Measurements from ENCODE around the gene SLC26A2.
"Not testable (repeated sequence)": the region's sequence is repeated elsewhere in the genome, so short reads cannot be mapped to it uniquely, and the experiment has no call there.

Gene SLC26A2

DNA sequence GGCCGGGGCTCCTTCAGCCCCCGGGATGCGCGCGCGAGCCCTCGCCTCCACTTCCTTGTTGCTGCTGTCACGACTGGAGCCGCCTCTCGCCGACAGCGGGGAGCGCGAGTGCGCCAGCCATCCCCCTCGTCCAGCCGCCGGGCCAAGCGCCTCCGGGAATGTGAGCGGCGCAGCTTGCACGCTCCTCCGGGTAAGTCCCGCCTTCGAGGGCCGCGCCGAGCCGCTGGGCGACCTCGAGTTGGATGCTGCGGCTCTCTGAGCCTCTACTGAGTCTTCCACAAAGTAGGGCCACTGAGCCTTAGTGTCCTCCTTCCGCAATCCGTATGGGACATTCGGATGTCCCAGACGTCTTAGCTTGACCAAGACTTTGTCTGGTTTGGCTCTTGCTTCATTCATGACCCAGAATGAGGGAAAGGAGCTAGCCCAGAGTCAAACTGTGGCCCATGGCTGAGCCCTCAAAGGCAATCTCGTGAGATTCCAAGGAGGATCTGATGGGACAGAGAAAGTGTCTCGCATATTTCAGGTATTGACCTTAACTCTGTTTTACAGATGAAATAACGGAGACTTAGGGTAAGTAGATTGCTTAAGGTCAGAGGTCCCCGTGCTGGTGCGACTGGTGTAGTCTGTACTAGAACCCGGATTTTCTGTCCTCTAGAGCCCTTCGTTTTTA lies 40.6 kb downstream of the SLC26A2 start:
- no peak for DNase-seq (ENCODE audit: low read depth, low spot score)

DNA sequence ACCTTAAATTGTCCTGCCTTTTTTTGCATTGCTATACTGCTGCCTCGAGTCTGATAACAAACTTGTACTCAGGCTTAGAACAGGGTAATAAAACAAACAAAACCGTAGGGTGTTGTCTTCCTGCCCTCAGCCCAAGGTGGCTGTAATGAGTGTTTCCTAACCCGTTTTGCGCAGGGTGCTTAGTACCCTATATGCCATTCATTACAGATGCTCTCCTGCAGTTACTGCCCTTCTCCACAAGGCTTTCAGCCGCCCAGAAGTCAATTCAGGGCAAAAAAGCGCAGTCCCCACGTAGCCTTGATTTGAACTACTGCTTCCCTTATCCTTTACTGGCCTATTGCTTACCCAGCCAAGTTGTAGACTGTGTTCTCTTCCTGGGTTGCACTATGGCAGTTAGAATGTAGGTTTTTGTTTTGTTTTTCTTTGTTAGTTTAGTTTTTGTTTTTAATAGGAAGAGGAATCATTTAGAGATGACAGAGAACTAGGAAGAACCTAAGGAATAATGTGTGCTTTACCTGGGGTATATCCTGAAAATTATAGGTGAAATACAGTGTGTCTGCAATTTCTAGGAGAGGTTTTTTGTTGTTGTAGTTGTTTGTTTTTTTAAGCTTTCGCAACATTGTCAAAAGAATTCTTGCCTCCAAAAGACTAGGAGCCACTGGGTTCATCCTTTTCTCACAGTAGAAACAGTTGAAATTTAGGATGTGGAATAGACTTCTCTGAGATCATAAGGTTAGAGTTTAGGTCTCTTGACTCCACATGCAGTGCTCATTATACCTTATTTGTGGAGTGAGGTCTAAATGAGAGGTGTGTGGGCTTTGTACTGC lies 41.3 kb downstream of the SLC26A2 start:
- DNase-seq (ENCODE audit: low read depth, low spot score): peak; percentile 15

DNA sequence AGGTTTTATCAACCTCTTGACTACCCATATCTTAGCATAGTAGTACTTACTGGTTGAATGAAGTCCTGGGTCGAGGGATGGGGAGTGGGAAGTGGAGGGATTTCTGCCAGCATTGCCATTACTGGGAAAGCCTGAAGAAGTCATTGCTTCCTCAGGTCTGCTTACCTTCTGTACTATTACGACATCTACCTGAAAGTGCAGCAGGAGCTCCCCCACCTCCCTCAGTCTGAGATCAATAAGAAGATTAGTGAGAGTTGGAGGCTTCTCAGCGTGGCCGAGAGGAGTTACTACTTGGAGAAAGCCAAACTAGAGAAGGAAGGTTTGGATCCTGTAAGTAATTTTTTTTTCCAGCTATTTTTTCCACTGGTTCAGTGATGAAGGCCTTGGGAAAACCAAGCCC lies 45.8 kb downstream of the SLC26A2 start:
- DNase-seq (ENCODE audit: low read depth, low spot score): no peak

DNA sequence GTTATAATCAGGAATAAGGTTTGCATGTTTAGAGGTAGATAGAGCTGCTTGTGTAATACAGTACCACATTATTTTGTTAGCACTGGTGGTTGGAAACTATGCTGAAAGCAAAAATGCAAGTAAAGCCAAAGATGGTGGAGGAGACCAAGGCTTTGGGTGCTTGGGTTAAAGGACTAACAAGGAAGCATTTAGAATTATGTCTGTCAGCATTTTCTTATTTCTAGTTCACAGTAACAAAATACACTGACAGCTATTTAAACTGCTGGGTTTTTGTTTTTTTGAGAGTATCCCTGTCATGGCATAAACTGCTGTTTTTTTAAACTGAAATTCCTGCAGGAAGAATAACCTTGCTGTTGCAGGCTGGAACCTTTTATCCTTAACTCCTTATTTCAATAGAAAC lies 46.5 kb downstream of the SLC26A2 start:
- DNase-seq (ENCODE audit: low read depth, low spot score): no peak

DNA sequence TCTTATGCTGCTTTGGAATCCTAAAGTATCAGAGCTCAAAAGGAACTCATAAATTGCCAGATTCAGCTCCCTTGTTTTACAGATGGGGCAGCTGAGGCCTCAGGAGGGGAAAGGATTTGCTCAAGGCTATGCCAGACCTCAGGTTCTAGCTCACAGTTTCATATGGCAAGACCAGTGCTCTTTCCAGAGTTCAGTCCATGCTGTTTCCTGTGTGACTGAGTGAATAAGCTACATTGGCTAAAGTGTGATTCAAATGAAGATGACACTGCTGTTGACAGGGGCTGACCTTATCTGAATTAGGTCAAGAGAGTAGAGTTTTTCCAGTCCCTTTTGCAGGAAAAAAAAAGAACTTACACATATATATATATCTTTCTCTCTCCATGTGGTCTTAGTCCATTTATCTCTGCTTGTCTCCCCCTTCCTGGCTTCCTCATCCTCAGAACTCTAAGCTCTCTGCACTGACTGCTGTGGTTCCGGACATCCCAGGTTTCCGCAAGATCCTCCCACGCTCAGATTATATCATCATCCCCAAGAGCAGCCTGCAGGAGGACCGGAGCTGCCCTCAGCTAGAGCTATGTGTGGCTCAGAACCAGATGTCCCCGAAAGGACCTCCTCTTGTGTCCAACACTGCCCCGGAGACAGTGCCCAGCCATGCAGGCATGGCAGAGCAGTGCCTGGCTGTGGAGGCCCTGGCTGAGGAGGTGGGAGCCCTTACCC lies 49.3 kb downstream of the SLC26A2 start:
- DNase-seq (ENCODE audit: low read depth, low spot score): no peak

DNA sequence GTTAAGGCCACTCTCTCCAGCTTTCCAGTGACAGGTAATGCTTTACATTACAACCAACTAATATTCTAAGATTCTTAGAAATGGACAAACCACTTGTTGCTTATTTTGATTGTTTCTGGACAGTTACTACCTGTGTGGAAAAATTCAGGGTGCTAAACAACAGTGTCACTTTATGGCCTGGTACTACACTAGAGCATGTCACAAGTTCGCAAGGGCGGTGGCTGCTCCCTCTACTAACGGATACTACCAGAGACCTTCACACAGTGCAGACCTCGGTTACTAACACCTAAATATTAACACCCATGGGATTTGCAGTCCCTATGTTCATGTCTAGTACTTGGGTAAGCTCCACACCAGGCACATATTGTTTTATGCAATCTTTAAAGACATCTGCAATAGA lies 53.4 kb downstream of the SLC26A2 start:
- no peak for DNase-seq (ENCODE audit: low read depth, low spot score)

DNA sequence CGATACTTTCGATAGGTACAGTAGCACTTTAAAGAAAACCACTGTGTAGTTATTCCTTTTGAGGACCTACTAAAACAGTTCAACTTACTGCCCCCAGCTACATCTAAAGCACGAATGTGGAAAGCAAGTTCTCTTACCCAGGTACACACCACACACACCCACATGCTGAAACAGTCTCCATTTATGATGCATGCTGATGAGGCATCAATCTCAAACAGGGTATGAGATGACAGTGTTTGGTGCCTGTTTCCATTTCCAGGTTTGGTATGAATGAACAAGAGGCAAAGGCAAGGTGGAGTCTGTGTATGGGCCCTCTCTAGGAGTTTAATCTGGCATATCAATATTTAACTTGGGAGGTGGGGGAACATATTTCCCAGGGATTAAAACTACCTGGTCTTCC lies 53.9 kb downstream of the SLC26A2 start:
- DNase-seq (ENCODE audit: low read depth, low spot score): no peak

DNA sequence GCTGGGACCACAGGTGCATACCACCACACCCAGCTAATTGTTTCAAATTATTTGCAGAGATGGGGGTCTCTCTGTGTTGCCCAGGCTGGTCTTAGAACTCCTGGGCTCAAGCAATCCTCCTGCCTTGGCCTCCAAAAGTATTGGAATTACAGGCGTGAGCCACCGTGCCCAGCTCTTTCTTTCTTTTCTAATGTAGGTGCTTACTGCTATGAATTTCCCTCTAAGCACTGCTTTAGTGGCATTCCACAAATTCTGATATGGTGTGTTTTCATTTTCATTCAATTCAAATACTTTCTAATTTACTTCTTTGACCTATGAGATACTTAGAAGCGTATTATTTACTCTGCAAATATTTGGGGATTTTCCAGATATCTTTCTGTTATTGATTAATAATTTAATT lies 54.9 kb downstream of the SLC26A2 start:
- no peak for DNase-seq (ENCODE audit: low read depth, low spot score)

DNA sequence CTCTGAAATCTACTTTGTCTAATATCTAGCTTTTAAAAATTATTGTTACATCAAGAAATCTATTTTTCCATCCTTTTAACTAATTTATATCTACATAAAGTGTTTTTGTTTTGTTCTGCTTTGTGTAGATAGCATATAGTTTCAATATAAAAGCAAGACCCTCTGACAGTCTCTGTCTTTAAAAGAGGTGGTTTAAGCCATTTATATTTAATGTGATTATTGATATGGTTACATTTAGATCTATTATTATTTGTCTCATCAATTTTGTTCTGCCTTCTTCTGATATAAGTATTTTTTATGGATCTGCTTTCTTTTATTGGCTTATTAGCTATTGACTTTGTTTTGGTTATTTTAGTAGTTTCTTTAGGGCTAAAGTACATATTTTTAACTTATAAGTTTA lies 56.0 kb downstream of the SLC26A2 start:
- no peak for DNase-seq (ENCODE audit: low read depth, low spot score)

DNA sequence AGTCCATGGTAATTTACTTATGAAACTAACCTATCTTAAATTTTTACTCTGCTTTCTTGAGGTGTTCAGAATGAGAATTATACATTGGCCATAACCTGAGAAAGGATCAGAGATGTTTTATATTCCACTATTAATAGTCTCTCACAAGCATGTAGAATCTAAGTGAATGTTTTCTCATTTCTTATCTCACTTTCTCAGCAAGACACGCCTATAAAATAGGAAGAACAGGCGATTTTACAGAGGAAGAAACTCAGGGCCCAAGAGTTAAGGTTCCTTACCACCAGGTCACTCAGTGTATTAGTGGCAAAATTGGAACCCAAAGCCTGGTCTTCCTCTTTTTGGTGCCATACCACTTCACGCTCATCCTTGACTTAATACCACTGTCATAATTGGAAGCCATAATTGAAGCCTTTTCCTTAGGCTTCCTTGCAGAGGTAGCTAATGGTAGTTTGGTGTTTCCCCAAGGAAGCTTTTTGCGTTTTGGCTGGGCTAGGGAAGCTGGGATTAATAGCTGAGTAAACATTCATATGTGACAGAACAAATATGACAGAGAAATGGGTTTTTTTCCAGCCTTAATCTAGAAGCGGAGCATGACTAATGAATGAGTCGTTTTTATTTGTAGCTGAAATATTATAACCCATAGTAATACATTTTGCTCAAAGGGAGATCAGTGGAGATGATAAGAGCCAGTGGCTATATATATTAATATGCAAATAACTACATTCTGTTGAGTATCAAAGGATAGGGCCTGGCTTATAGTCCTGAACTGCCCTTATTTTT lies 56.9 kb downstream of the SLC26A2 start:
- no peak for DNase-seq (ENCODE audit: low read depth, low spot score)

DNA sequence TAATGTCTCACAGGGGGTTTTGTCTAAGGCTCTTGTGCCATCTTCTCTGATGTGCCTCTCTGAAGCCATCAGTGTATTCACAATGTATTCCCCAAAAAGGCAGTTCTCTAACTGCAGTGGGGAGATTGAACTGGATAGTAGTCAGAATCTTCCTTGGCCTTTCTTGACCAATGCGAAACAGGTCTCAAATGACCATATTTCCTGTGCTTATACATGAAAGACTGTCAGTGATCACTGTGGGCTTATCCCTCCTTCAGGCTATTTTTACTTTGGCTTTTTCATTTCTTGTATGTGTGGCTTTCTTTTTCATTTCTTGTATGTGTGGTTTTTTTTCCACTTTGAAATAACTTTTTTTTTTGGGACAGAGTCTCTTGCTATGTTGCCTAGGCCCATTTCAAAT lies 59.7 kb downstream of the SLC26A2 start:
- DNase-seq (ENCODE audit: low read depth, low spot score): no peak

DNA sequence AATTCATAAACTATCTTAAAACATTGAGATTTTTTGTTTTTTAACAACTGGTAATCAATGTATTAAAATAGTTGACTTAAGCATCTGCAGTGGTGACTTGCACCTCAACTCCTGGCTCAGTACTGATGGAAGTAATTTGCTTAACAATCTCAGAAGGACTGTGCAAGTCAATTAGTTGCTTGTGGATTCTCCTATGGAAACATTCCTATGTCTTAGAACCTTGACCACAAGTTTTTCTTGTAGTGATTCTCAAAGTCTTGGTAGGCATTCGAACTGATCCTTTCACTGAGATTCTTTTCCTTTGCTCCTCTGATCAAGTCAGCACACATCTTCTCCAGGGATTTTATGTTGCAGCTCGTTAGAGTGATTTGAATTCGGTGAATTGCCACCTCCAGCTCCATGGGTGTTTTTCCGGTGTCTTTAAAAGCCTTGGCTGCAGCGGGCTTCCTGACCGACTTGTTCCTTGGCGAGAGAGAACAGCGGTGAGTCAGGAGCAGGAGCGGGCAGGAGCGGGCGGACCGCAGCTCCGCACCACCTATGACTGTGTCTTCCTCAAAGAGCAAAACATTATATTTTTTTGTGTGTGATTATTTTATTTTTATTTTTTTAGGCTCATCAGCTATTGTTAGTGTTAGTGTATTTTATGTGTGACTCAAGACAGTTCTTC lies 61.1 kb downstream of the SLC26A2 start:
- DNase-seq (ENCODE audit: low read depth, low spot score): peak; percentile 52

DNA sequence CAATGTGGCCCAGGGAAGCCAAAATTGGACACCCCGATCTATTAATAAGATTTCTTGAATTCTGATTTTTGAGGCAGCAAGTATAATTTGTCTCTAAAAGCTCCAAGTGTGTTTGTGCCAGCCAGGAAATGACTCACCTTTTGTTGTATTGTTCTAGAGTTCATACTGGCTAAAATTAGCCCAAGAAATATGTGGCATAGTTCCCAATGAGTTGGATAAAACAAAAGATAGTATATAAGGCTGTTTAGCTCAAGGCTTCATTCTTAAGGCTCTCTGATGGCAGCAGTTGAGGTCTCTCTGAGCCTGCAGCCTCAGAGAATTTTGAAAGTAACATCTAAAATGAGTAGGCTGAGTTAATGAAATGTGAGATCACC lies 61.6 kb downstream of the SLC26A2 start:
- no peak for DNase-seq (ENCODE audit: low read depth, low spot score)

DNA sequence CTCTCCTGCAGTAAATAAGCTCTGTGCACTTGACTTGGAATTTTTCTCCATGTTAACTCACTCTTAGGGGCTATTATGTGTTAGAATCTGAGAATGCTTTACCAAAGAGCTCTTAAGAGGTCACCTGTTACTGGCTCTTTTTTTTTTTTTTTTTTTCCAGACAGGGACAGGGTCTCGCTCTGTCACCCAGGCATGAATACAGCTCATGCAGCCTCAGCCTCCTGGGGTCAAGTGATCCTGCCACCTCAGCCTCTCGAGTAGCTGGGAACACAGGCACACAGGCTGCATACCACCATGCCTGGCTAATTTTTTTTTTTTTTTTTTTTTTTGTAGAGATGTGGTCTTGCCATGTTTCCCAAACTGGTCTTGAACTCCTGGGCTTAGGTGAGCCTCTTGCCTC lies 62.1 kb downstream of the SLC26A2 start:
- DNase-seq (ENCODE audit: low read depth, low spot score): no peak

DNA sequence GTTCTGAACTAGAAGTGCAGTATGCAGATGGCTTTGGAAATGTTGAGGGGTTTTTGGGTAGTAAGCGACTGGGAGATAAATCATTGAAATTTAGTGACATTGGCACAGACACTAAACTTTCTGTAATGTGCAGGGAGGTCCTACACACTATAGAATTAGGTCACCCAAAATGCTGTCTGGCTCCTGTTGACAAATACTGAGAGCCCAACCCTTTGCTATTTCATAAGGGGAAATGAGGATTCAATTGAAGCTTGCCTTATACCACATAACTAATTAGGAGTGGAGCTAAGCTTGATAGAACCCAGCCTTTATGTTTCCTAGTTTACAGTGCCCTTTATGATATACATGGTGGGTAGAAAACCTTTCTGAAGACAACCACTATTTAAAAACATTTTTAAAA lies 62.6 kb downstream of the SLC26A2 start:
- DNase-seq (ENCODE audit: low read depth, low spot score): no peak

DNA sequence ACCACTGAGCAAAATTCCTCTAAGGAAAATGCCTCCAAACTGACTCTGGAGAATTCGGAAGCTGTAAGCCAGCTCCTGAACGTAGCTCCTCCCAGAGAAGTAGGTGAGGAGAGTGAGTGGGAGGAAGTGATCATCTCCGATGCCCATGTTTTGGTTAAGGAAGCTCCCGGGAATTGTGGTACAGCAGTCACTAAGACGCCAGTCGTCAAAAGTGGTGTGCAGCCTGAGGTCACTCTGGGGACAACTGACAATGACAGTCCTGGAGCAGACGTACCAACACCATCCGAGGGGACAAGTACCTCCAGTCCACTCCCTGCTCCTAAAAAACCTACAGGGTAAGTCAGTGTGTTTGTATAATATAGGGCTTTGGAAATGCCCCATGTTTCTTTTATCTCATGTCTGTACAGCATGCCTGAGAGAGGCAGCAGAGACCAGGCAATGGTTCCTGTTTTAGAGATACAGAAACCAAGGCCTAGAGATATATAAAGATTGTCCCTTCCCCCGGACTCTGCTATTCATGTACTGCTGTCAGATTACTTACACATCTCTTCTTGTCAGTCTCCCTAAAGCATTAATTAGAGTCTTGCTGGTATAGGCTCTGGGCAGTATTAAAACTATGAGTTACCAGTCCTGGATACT lies 63.9 kb downstream of the SLC26A2 start:
- DNase-seq (ENCODE audit: low read depth, low spot score): no peak

DNA sequence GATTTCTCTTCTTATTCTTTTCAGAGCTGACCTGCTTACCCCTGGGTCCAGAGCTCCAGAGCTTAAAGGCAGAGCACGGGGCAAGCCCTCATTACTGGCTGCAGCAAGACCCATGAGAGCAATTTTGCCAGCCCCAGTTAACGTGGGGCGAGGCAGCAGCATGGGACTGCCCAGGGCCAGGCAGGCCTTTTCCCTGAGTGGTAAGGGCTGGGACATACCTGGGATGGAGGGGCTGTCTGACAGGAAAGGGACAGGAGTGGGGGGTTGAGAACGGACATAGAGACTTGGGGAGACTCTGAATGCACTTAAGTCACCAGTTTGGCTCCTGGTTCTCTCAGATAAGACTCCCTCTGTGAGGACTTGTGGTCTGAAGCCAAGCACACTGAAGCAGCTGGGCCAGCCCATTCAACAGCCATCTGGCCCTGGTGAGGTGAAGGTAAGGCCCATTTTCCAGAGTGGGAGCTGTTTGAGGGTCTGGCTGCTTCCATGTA lies 66.2 kb downstream of the SLC26A2 start:
- DNase-seq (ENCODE audit: low read depth, low spot score): no peak

DNA sequence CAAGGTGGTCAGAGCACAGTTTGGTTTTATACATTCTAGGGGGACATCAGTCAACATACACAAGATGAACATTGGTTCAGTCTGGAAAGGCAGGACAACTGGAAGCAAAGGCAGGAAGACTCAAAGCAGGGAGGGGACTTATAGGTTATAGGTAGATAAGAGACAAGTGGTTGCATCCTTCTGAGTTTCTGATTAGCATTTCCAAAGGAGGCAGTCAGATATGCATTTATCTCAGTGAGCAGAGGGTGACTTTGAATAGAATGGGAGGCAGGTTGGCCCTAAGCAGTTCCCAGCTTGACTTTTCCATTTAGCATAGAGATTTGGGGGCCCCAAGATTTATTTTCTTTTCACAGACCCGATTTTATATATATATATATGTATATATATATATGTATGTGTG lies 67.5 kb downstream of the SLC26A2 start:
- DNase-seq (ENCODE audit: low read depth, low spot score): not testable (repeated sequence)

DNA sequence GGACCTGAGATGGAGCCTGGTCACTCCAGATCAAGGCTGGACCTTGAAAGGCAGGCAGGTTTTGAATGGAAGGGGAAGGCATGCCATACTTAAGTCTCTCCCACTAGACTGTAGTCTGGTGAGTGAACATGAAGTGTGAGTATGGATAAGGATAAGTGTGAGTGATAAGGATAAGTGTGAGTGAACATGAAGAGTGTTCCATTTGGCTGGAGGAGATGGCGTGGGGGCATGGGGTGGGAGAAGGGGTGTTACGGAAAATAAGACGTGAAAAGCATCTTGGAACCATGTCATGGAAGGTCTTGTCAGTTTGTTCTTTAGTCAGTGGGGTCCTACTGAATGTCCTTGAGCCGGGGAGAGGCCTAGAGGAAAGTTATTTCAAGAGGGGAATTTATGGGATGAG lies 72.8 kb downstream of the SLC26A2 start:
- no peak for DNase-seq (ENCODE audit: low read depth, low spot score)

DNA sequence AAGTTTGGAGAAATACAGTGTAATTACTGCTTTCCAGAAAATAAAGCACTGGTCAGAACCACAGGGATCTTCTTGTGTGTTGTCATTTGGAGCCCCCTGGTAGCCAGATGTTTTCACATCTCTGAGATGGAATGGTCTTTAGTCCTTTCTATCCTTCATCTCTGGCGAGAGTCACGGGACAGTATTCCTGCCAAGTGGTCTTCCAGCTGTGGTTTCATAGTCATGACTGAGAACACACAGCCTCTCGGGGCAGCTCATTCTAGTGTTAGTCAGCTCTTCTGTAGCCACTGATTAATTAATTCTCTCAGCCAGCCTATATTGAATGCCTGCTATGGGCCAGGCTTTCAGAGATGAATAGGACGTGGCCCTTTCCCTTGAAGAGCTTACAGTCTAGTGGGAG lies 74.1 kb downstream of the SLC26A2 start:
- DNase-seq (ENCODE audit: low read depth, low spot score): no peak
